Prostate gland (tissue), 2 donors: ENCODE measurements around the gene SPHK2. TPM values are rescaled to one million over a fixed set of nuclear protein-coding genes. Genes with fewer than 3 reads are reported as not detected.
A peak's percentile ranks its signal among the peaks of the same experiment; 100 is the strongest.

Experiments used
- DNase-seq: peaks from one replicate; pipeline ENCODE4 v3.0.0-alpha.2; 2019; ENCODE audit warnings: low spot score
- H3K27ac ChIP-seq, 2 donors: fragments of 200-600 bp; sonication (generic); 2 replicates each; pipeline ENCODE4 v1.5.1; 2017 to 2019
- H3K27me3 ChIP-seq: fragments of 200-600 bp; sonication (generic); replicated peaks from 2 replicates; pipeline ENCODE4 v1.5.1; 2019; ENCODE audit not compliant: insufficient read depth
- H3K36me3 ChIP-seq, 2 donors: fragments of 200-600 bp; sonication (generic); 1 replicate in 1 of 2; 2 replicates in 1 of 2; pipeline versions ENCODE4 v1.5.1 to v1.8.1; 2017 to 2019
- H3K4me1 ChIP-seq: fragments of 200-600 bp; sonication (generic); replicated peaks from 2 replicates; pipeline ENCODE4 v1.5.1; 2019
- H3K4me3 ChIP-seq, 2 donors: fragments of 200-600 bp; sonication (generic); 2 replicates each; pipeline ENCODE4 v1.5.1; 2017 to 2019
- H3K9me3 ChIP-seq: fragments of 200-600 bp; sonication (generic); 2 replicates; pipeline ENCODE4 v1.5.1; 2017
- CTCF ChIP-seq, 4 experiments: fragments of 200-600 bp in 2 of 4; fragments of 450-650 bp in 2 of 4; sonication (generic) in 2 of 4; IDR thresholded peaks; 1 replicate in 3 of 4; 2 replicates in 1 of 4; pipeline ENCODE4 v1.5.1; 2016 to 2019; ENCODE audit warnings: antibody characterized with exemption in 4 of 4, mild to moderate bottlenecking in 2 of 4, moderate library complexity in 2 of 4
- POLR2A ChIP-seq: fragments of 450-650 bp; IDR thresholded peaks from one replicate; pipeline ENCODE4 v1.6.1; 2016; ENCODE audit warnings: antibody characterized with exemption, mild to moderate bottlenecking
- POLR2AphosphoS5 ChIP-seq: sonication (generic); formaldehyde crosslinking; IDR thresholded peaks from one replicate; pipeline ENCODE4 v1.6.1; 2017; ENCODE audit warnings: antibody characterized with exemption
- WGBS: methylation state at CpG from one replicate; pipeline ENCODE4 v1.1.5; 2018; 5-methylcytosine and 5-hydroxymethylcytosine counted together
- intact Hi-C: fragments of 100-400 bp; cut with DNase I; formaldehyde crosslinking; loops from one replicate; pipeline ENCODE4 v1.14.2; 2022
- total RNA-seq, 2 donors: library from RNA; depleted of rRNA; stranded (reverse); fragments of >200 nt; gene quantifications; one replicate each; pipeline ENCODE4 v1.1.0, GENCODE V29; 2016

SPHK2 gene
- total RNA-seq, 2 donors from 2014 or later, result 24.8 to 25.4 TPM

DNA sequence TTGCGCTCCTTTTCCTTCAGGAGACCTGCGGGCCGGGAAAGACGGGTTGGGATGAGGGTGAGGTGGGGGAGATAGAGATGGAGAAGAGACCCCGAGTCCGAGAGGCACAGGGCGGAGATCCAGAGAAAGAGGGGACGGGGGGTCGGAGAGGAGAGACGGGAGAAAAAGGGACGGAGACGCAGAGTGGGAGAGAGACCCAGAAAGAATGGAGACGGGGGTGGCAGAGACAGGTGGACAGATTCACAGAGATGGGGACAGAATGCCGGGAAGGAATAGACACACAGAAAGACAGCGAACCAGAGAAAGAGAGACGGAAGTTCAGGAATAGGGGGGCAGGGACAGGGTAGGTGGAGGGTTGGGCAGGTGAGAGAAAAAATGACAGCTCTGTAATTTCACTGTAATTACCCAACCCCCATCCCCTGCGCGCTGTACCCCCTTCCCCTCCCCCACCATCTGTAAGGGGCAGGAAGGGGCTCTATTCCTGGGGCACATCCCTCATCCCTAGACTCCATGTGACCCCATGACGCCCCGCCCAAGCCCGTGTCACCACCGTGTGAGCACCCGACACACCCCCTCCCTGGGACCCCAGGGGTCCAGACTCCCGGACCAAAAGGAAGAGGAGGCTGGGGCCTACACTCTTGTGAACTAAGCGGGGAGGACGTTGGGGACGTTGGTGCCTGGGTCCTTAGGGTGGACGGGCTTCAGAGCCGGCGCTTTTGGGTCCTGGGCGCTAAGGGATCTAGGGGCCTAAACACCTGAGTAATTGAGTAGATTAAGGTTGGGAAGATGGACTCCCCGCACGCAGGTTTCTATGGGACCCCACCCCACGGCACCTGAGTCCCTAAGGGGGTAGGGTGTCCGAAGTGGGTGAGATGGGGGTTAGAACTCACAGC is 16.9 kb downstream of the SPHK2 start:
- H3K4me1 ChIP-seq, result peaks cover 15% of the 10 kb centered on the region
- peak overlapping the region; percentile 72 to 77 for H3K4me3 ChIP-seq
- DNase-seq, result no peak
- no peak for TF ChIP-seq POLR2A
- TF ChIP-seq POLR2AphosphoS5, result no peak
- no peak for TF ChIP-seq CTCF (IDR thresholded peaks at IDR 0.05)
- no peaks in the 10 kb centered on the region for H3K9me3 ChIP-seq
- peak overlapping the region; percentile 98 to 99 for H3K27ac ChIP-seq
- H3K36me3 ChIP-seq, result no peaks in the 10 kb centered on the region
- H3K27me3 ChIP-seq, result no peaks in the 10 kb centered on the region
- intact Hi-C loops, result no loop called here
- WGBS, result under 1% methylated on average over 35 of the region's 35 CpGs

DNA sequence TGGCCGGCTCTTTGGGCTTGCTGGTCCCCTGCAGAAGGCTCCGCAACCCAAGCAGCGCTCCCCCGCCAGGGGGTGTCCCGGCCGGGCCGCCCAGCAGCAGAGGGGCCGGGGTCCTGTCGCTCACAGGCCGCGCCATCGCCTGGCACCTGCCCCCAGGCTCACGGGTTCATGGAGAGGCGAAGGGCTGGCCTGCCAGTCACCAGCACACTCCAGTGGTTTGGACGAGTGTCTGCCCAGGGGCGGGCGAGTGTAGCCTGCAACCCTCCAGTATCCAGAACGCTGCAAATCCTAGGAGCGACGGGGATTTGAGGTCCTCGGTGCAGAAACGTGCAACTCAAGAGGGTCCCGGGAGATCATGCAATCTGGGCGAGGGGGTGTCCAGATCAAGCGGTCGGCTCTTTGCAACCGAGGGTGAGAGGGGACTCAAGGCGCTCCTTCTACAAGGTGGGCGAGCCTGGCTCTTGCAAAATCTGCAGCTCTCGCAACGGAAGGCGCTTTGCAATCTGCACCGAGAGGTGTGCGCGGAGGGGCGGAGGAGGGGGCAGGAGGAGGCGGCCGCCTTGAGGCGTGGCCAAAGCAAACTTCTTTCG is 17.6 kb downstream of the SPHK2 start, which contains the start of gene DBP:
Gene DBP, minus strand, starts transcription at position 521 of the 590 bp plus-strand sequence. Its CDS starts 385 bp downstream, at position 136.
- Histone ChIP-seq H3K9me3 (no peaks in the 10 kb centered on the region), H3K27me3 (no peaks in the 10 kb centered on the region), H3K4me1 (peaks cover 15% of the 10 kb centered on the region), H3K4me3 (peak within 1 kb of the TSS; percentile 72 to 77), H3K27ac (peak within 1 kb of the TSS; percentile 98 to 99), H3K36me3 (no peaks in the 10 kb centered on the region)
- DNase-seq, result no peak
- 0% methylated on average over 23 of the region's 40 CpGs for WGBS
- no peak for TF ChIP-seq POLR2AphosphoS5
- TF ChIP-seq POLR2A, result peak; percentile 69
- TF ChIP-seq CTCF (IDR thresholded peaks at IDR 0.05), result peak in 2 of 4 experiments; percentile 15 to 44
- intact Hi-C loops, result no loop called here

GRCh38 chr19:48637449-48637947 is 18.2 kb downstream of the SPHK2 start:
- H3K4me1 ChIP-seq, result peaks cover 15% of the 10 kb centered on the region
- 0% methylated on average over 30 of the region's 38 CpGs for WGBS
- intact Hi-C loops, result no loop called here
- no peaks in the 10 kb centered on the region for H3K9me3 ChIP-seq
- H3K36me3 ChIP-seq, result no peaks in the 10 kb centered on the region
- no peaks in the 10 kb centered on the region for H3K27me3 ChIP-seq
- DNase-seq, result peak; percentile 99
- TF ChIP-seq CTCF (IDR thresholded peaks at IDR 0.05), result peak in 1 of 4 experiments; percentile 26
- TF ChIP-seq POLR2AphosphoS5, result peak; percentile 98
- TF ChIP-seq POLR2A, result no peak
- H3K27ac ChIP-seq, result peak overlapping the region; percentile 98 to 99
- H3K4me3 ChIP-seq, result peak overlapping the region; percentile 72 to 77

- H3K4me3 ChIP-seq, result peak overlapping the region; percentile 72 to 77
- H3K27me3 ChIP-seq, result no peaks in the 10 kb centered on the region
- 7% methylated on average over 29 of the region's 29 CpGs for WGBS
- H3K36me3 ChIP-seq, result no peaks in the 10 kb centered on the region
- H3K4me1 ChIP-seq, result peaks cover 15% of the 10 kb centered on the region
- peak overlapping the region; percentile 98 to 99 for H3K27ac ChIP-seq
- DNase-seq, result peak; percentile 88
- peak; percentile 53 for TF ChIP-seq POLR2A
- TF ChIP-seq CTCF (IDR thresholded peaks at IDR 0.05), result no peak
- TF ChIP-seq POLR2AphosphoS5, result peak; percentile 72
- intact Hi-C loops, result no loop called here
- no peaks in the 10 kb centered on the region for H3K9me3 ChIP-seq
Measured at GRCh38 chr19:48637948-48638830, 18.9 kb downstream of the SPHK2 start.
